ENCODE data around the gene KCNJ9. TPM values are rescaled to one million over a fixed set of nuclear protein-coding genes. Genes with fewer than 3 reads are reported as not detected.

Gene KCNJ9
- total and polyA plus RNA-seq, 2 of the 4 experiments (the other 2 are of a cell fraction), result not detected

GRCh38 chr1:160127381-160127780 lies 46.0 kb downstream of the KCNJ9 start:
- Histone ChIP-seq H3K36me3 (ENCODE audit: control insufficient read depth, insufficient read depth, low read length) (no peaks in the 10 kb centered on the region), H3K27me3 (ENCODE audit: control insufficient read depth, insufficient read depth, low read length) (peaks cover 7% of the 10 kb centered on the region), H3K56ac (ENCODE audit: extremely low read depth, insufficient read depth, low read length) (no peak overlapping the region), H2AK5ac (ENCODE audit: low read depth, low read length) (peak overlapping the region; percentile 52), H3K27ac (ENCODE audit: insufficient read depth, low read length) (no peak overlapping the region), H4K8ac (ENCODE audit: low read depth in 2 of 2, low read length in 2 of 2) (no peak overlapping the region), H3K4ac (ENCODE audit: low read depth, low read length) (peak overlapping the region; percentile 45; the same call in 1 of the 2 replicates), H2BK20ac (ENCODE audit: low read depth, low read length) (peak overlapping the region; percentile 80; the same call in 1 of the 2 replicates), H3K9me1 (ENCODE audit: insufficient read depth, low read length) (peaks cover 26% of the 10 kb centered on the region), H3K79me1 (ENCODE audit: low read depth in 1 of 2, low read length in 2 of 2) (no peaks in the 10 kb centered on the region), H3K9ac (ENCODE audit: low read depth, low read length) (no peak overlapping the region), H2AFZ (replicated peaks; ENCODE audit: low read length, poor library complexity) (no peak overlapping the region), H2AK9ac (replicated peaks; ENCODE audit: low read depth, low read length, poor library complexity) (no peak overlapping the region), H3K14ac (replicated peaks; ENCODE audit: low read depth, low read length) (no peak overlapping the region), H3K18ac (ENCODE audit: low read depth, low read length) (no peak overlapping the region), H3K4me2 (ENCODE audit: low read depth, low read length) (no peak overlapping the region), H2BK5ac (ENCODE audit: low read depth, low read length, poor library complexity, severe bottlenecking) (no peak overlapping the region), H3K9me3 (ENCODE audit: control insufficient read depth, insufficient read depth, low read length) (no peaks in the 10 kb centered on the region), H3K4me1 (ENCODE audit: control insufficient read depth, insufficient read depth, low read length) (peaks cover 17% of the 10 kb centered on the region), H4K5ac (ENCODE audit: low read depth, low read length) (no peak overlapping the region), H3K23ac (ENCODE audit: low read depth, low read length) (no peak overlapping the region), H4K91ac (ENCODE audit: insufficient read depth, low read depth, low read length) (no peak overlapping the region), H3K4me3 (ENCODE audit: insufficient read depth, low read depth, low read length) (no peak overlapping the region), H2BK120ac (ENCODE audit: low read depth, low read length) (no peak overlapping the region), H2BK15ac (ENCODE audit: low read depth, low read length) (0 out of 3 replicates have a peak overlapping the region, but pooled peaks have one; percentile 75), H4K20me1 (ENCODE audit: insufficient read depth, low read length) (no peaks in the 10 kb centered on the region)
- in situ Hi-C loops (cut with MboI; ENCODE audit: low sequenced_read_pairs), result no loop called here
- no peak for TF ChIP-seq RAD21 (IDR thresholded peaks at IDR 0.05; ENCODE audit: low read length)
- no peak for TF ChIP-seq ELK1 (IDR thresholded peaks at IDR 0.05; ENCODE audit: borderline replicate concordance, low read depth, low read length)
- no peak for TF ChIP-seq POLR2A (IDR thresholded peaks at IDR 0.05; ENCODE audit: low read depth, low read length)
- no peak for TF ChIP-seq MXI1 (IDR thresholded peaks at IDR 0.05; ENCODE audit: borderline replicate concordance, low read depth, low read length)
- no peak for TF ChIP-seq SMC3 (IDR thresholded peaks at IDR 0.05; ENCODE audit: low read depth, low read length)
- TF ChIP-seq RFX5 (IDR thresholded peaks at IDR 0.05; ENCODE audit: low read depth, low read length), result no peak
- no peak for TF ChIP-seq CEBPB (IDR thresholded peaks at IDR 0.05; ENCODE audit: low read depth, low read length)
- no peak for TF ChIP-seq BHLHE40 (IDR thresholded peaks at IDR 0.05; ENCODE audit: low read depth, low read length)
- no peak for TF ChIP-seq USF2 (IDR thresholded peaks at IDR 0.05; ENCODE audit: low read depth, low read length)
- no peak for ATAC-seq (ENCODE audit: low read depth)
- WGBS, 2 experiments (ENCODE audit: extremely low coverage in 2 of 2, insufficient read length in 1 of 2), result 93% methylated on average over 5 of the region's 9 CpGs; no CpG with 5 or more reads in 1 of the 2 experiments
- no peak for DNase-seq
- POLR2A ChIA-PET (ENCODE audit: unreplicated experiment), result no interaction called here
- intact Hi-C loops (cut with micrococcal nuclease), result no loop called here
- dilution Hi-C loops (cut with HindIII; ENCODE audit: low sequenced_read_pairs, unreplicated experiment), result no loop called here
- CTCF ChIA-PET, result interaction anchor here (0.6 kb wide), 1 partner anchor 17 kb away, joined by 4 read pairs; no protein-coding TSS in a partner anchor
- BruUV-seq (replicated peaks), result no TSS peak

Data from IMR-90 (cell line).